Ovary (tissue), 9 donors: ENCODE measurements around the gene C1orf159. TPM values are rescaled to one million over a fixed set of nuclear protein-coding genes. Genes with fewer than 3 reads are reported as not detected.
A peak's percentile ranks its signal among the peaks of the same experiment; 100 is the strongest.

Experiments used
- DNase-seq, 5 donors: peaks; one replicate each; pipeline ENCODE4 v3.0.0-alpha.2; 2019 to 2020
- H3K27ac ChIP-seq, 2 donors: fragments of 200-600 bp; one replicate each; pipeline versions ENCODE4 v1.5.1 to v1.8.0; 2019 to 2022
- H3K27me3 ChIP-seq: fragments of 200-600 bp; one replicate; pipeline ENCODE4 v1.8.0; 2022
- H3K36me3 ChIP-seq: fragments of 200-600 bp; sonication (generic); one replicate; pipeline ENCODE4 v1.5.1; 2019
- H3K4me1 ChIP-seq: one replicate; pipeline ENCODE4 v1.8.1; 2013; ENCODE audit warnings: mild to moderate bottlenecking, moderate library complexity; ENCODE audit not compliant: insufficient read depth
- H3K4me3 ChIP-seq: fragments of 200-600 bp; sonication (generic); one replicate; pipeline ENCODE4 v1.5.1; 2017
- H3K9me3 ChIP-seq, 2 donors: fragments of 200-600 bp in 1 of 2; sonication (generic) in 1 of 2; one replicate each; pipeline versions ENCODE4 v1.5.1 to v1.8.1; 2013 to 2019; ENCODE audit warnings: mild to moderate bottlenecking in 1 of 2, moderate library complexity in 1 of 2
- CTCF ChIP-seq, 3 donors: fragments of 450-650 bp in 2 of 3; fragments of 200-600 bp in 1 of 3; IDR thresholded peaks; one replicate each; pipeline versions ENCODE4 v1.5.1 to v1.8.0; 2016 to 2022; ENCODE audit warnings: antibody characterized with exemption in 3 of 3, mild to moderate bottlenecking in 1 of 3
- EP300 ChIP-seq: sonication (generic); formaldehyde crosslinking; IDR thresholded peaks from one replicate; pipeline ENCODE4 v1.6.1; 2017; ENCODE audit warnings: antibody characterized with exemption
- POLR2A ChIP-seq: fragments of 450-650 bp; IDR thresholded peaks from one replicate; pipeline ENCODE4 v1.6.1; 2017; ENCODE audit warnings: antibody characterized with exemption, mild to moderate bottlenecking, moderate library complexity
- WGBS, 3 donors: extraction: QIAGEN DNeasy Blood & Tissue Kit in 1 of 3; methylation state at CpG; one replicate each; pipeline versions ENCODE4 v1.1.5 to v1.1.7; 2013 to 2017; 5-methylcytosine and 5-hydroxymethylcytosine counted together
- intact Hi-C, 4 donors: fragments of 100-400 bp; cut with DNase I; formaldehyde crosslinking; loops; one replicate each; pipeline versions ENCODE4 v1.11.0 to v1.15.1; 2022 to 2023
- polyA plus RNA-seq, 2 donors: library from polyadenylated mRNA; stranded (reverse); fragments of 200-250 nt in 1 of 2; fragments of 350-450 nt in 1 of 2; fragmentation: Illumina TruSeq in 1 of 2; extraction: RNeasy Lipid Tissue Mini Kit (QIAGEN cat#74804) in 1 of 2; gene quantifications; one replicate each; pipeline ENCODE4 v1.2.3, GENCODE V29; 2013 to 2014
- total RNA-seq, 7 donors: library from RNA; depleted of rRNA in 2 of 7; stranded (reverse); fragments of >200 nt in 2 of 7; fragmentation: NEBNext Ultra II Directional in 3 of 7; extraction: Animal tissue kit (Norgen Biotek cat#: 25700) in 3 of 7; gene quantifications; one replicate each; pipeline versions ENCODE4 v1.1.0 to v1.2.4, GENCODE V29; 2016 to 2023
- donor health status: DM: no; HTN: no; CAD: no; lungs with moderate emphysema.
- donor health status: DM: no; HTN: no; CAD: no.
- donor health status: Bipolar disorder and iron deficiency.
- donor health status: DM: yes; HTN: yes; CAD: no.
- donor health status: DM: no; HTN: no; CAD: no.
- donor health status: DM: yes; HTN: yes; CAD: no.

Gene C1orf159
- total and polyA plus RNA-seq, 9 donors, result 0.28 to 22.1 (median 9.4) TPM

- DNase-seq, result no peak
- no peak for TF ChIP-seq CTCF (IDR thresholded peaks at IDR 0.05)
- no peak for TF ChIP-seq EP300
- no peak for TF ChIP-seq POLR2A
- Histone ChIP-seq H3K27ac (no peak overlapping the region), H3K9me3 (no peaks in the 10 kb centered on the region), H3K27me3 (no peaks in the 10 kb centered on the region), H3K4me3 (no peak overlapping the region), H3K36me3 (no peaks in the 10 kb centered on the region), H3K4me1 (no peaks in the 10 kb centered on the region)
- intact Hi-C loops, result loop anchor here in 3 of 4 donors (5.0 kb wide), 1 partner anchor 168 kb away; no protein-coding TSS in a partner anchor
- WGBS, 3 donors, result 77 to 90% (median 85%) methylated on average over 23 of the region's 23 CpGs
These were observed 8.0 kb upstream of the C1orf159 start for GRCh38 chr1:1123581-1124507.

- TF ChIP-seq POLR2A (no peak), CTCF (IDR thresholded peaks at IDR 0.05) (no peak), EP300 (no peak)
- H3K9me3 ChIP-seq, result no peaks in the 10 kb centered on the region
- H3K4me1 ChIP-seq, result no peaks in the 10 kb centered on the region
- 33 to 46% (median 39%) methylated on average over 18 of the region's 18 CpGs for WGBS, 3 donors
- H3K27me3 ChIP-seq, result no peaks in the 10 kb centered on the region
- no peak for DNase-seq
- intact Hi-C loops, result loop anchor here in 3 of 4 donors (5.0 kb wide), 1 partner anchor 169 kb away; no protein-coding TSS in a partner anchor
- no peak overlapping the region for H3K27ac ChIP-seq
- no peaks in the 10 kb centered on the region for H3K36me3 ChIP-seq
- no peak overlapping the region for H3K4me3 ChIP-seq
These were observed 7.1 kb upstream of the C1orf159 start for GRCh38 chr1:1122981-1123480.

- Histone ChIP-seq H3K9me3 (no peaks in the 10 kb centered on the region), H3K36me3 (no peaks in the 10 kb centered on the region), H3K4me3 (no peak overlapping the region), H3K27ac (no peak overlapping the region), H3K27me3 (no peaks in the 10 kb centered on the region), H3K4me1 (no peaks in the 10 kb centered on the region)
- DNase-seq, result peak; percentile 55 to 81 (median 71)
- 10 to 15% (median 11%) methylated on average over 35 to 39 of the region's 39 CpGs for WGBS, 3 donors
- intact Hi-C loops, result loop anchor here in 3 of 4 donors (5.0 kb wide), 1 partner anchor 170 kb away; no protein-coding TSS in a partner anchor
- TF ChIP-seq EP300 (no peak), CTCF (IDR thresholded peaks at IDR 0.05) (peak in 2 of 3 donors; percentile 55 to 66)
These were observed 6.4 kb upstream of the C1orf159 start for GRCh38 chr1:1122078-1122811.

GRCh38 chr1:1121611-1122077 lies 5.8 kb upstream of the C1orf159 start:
- TF ChIP-seq POLR2A, result no peak
- no peak for TF ChIP-seq EP300
- no peak for TF ChIP-seq CTCF (IDR thresholded peaks at IDR 0.05)
- intact Hi-C loops, result loop anchor here in 3 of 4 donors (5.0 kb wide), 1 partner anchor 171 kb away; no protein-coding TSS in a partner anchor
- no peaks in the 10 kb centered on the region for H3K27me3 ChIP-seq
- no peak overlapping the region for H3K4me3 ChIP-seq
- H3K4me1 ChIP-seq, result no peaks in the 10 kb centered on the region
- no peaks in the 10 kb centered on the region for H3K36me3 ChIP-seq
- no peak overlapping the region for H3K27ac ChIP-seq
- DNase-seq, result peak in 1 of 5 donors; percentile 12
- 25 to 34% (median 29%) methylated on average over 11 to 15 of the region's 15 CpGs for WGBS, 3 donors
- H3K9me3 ChIP-seq, result no peaks in the 10 kb centered on the region
